Measurements from ENCODE around the gene PRKAB2.
"Not testable (repeated sequence)": the region's sequence is repeated elsewhere in the genome, so short reads cannot be mapped to it uniquely, and the experiment has no call there.

The PRKAB2 gene

DNA sequence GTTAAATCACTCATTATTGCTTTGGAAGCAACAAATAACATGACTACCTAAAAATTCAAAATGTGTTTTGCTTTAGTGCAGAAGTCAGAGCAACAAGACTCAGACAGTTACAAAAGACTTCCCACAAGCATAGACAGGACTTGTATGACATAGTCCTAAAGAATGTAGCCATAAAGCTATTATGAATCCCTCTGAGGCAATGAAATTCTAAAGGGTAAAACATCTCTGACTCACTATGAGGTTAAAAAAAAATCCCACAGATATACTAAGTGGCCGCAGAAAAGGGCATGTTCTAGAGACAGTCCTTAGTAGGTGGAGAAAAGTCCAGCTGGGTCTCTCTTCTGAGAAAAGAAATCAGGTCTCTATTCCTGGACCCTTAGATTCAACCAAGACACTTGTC is 4.9 kb downstream of the PRKAB2 start:
- TF ChIP-seq, protein P1, sequence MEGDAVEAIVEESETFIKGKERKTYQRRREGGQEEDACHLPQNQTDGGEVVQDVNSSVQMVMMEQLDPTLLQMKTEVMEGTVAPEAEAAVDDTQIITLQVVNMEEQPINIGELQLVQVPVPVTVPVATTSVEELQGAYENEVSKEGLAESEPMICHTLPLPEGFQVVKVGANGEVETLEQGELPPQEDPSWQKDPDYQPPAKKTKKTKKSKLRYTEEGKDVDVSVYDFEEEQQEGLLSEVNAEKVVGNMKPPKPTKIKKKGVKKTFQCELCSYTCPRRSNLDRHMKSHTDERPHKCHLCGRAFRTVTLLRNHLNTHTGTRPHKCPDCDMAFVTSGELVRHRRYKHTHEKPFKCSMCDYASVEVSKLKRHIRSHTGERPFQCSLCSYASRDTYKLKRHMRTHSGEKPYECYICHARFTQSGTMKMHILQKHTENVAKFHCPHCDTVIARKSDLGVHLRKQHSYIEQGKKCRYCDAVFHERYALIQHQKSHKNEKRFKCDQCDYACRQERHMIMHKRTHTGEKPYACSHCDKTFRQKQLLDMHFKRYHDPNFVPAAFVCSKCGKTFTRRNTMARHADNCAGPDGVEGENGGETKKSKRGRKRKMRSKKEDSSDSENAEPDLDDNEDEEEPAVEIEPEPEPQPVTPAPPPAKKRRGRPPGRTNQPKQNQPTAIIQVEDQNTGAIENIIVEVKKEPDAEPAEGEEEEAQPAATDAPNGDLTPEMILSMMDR (IDR thresholded peaks at IDR 0.05; ENCODE audit: control insufficient read depth, insufficient read depth, low read depth, low read length, missing control alignments): no peak
- no peak overlapping the region for H3K4me3 ChIP-seq (ENCODE audit: control insufficient read depth, low read depth, low read length)
- DNase-seq (ENCODE audit: low read depth): peak; percentile 95

GRCh38 chr1:147163019-147163418 is 9.3 kb downstream of the PRKAB2 start:
- H3K4me3 ChIP-seq (ENCODE audit: control insufficient read depth, low read depth, low read length): no peak overlapping the region
- DNase-seq (ENCODE audit: low read depth): no peak
- TF ChIP-seq, protein P1 (IDR thresholded peaks at IDR 0.05; ENCODE audit: control insufficient read depth, insufficient read depth, low read depth, low read length, missing control alignments): no peak

- TF ChIP-seq, protein P1 (IDR thresholded peaks at IDR 0.05; ENCODE audit: control insufficient read depth, insufficient read depth, low read depth, low read length, missing control alignments): no peak
- DNase-seq (ENCODE audit: low read depth): no peak
- no peak overlapping the region for H3K4me3 ChIP-seq (ENCODE audit: control insufficient read depth, low read depth, low read length)
Measured at GRCh38 chr1:147162093-147162492, 10.2 kb downstream of the PRKAB2 start.

DNA sequence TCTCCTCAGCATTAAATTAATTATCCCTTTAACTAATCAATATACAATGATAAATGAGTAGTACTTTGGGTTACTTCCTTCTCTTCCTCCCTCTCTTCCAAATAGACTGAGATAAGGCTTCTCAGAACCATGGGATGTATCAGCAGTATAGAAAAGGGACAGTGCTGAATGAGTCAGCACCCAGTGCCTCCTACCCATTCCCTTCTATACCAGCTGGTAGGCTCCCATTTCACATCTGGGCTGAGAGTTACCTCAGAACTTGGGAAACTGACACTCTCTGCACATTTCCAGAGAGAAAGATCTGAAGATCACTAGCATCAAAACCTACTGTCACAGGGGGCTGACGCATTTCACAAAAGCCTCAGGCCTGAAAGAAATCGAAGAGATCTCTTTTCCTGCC is 15.2 kb downstream of the PRKAB2 start:
- not testable (repeated sequence) for H3K4me3 ChIP-seq (ENCODE audit: control insufficient read depth, low read depth, low read length); DNase-seq (ENCODE audit: low read depth)

DNA sequence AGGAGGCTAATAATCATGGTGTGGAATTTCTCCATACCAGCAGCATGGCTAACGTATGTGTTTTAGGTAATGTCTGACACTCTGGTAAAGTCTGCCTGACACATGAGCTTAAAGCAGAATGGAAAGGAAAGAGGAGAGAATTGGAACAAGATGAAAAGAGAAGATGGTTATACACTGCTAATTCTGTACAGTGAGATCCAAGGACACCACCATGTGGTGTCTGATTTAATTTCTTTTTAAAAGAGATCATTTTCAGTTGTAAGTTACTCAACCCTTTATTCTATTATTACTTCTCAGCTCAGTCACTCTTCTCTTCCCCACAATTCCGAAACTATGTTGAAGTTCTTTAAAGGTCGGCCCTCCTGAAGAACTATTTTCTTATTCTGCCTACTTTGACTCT is 15.6 kb downstream of the PRKAB2 start:
- DNase-seq (ENCODE audit: low read depth): no peak
- TF ChIP-seq, protein P1 (IDR thresholded peaks at IDR 0.05; ENCODE audit: control insufficient read depth, insufficient read depth, low read depth, low read length, missing control alignments): no peak
- H3K4me3 ChIP-seq (ENCODE audit: control insufficient read depth, low read depth, low read length): no peak overlapping the region

DNA sequence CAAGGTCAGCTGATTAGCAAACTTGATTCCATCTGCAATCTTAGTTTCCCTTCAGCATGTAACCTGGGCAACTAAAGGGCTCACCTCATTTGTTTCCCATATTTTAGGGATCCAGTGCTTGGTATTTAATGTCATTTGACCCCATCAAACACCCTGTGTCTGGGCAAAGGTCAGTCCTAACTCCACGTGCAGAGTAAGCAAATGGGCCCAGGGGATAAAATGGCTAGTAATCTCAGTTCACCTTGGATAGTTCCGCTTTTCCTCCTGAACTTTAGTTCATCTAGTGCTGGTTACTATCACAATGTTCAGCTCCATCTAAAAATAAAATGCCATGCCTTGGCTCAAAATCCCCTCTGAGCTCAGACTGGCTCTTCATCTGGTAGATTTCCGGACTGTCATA is 19.5 kb downstream of the PRKAB2 start:
- no peak for DNase-seq (ENCODE audit: low read depth)
- H3K4me3 ChIP-seq (ENCODE audit: control insufficient read depth, low read depth, low read length): no peak overlapping the region
- TF ChIP-seq, protein P1 (IDR thresholded peaks at IDR 0.05; ENCODE audit: control insufficient read depth, insufficient read depth, low read depth, low read length, missing control alignments): no peak

- TF ChIP-seq, protein P1 (IDR thresholded peaks at IDR 0.05; ENCODE audit: control insufficient read depth, insufficient read depth, low read depth, low read length, missing control alignments): no peak
- DNase-seq (ENCODE audit: low read depth): no peak
- H3K4me3 ChIP-seq (ENCODE audit: control insufficient read depth, low read depth, low read length): no peak overlapping the region
Measured at GRCh38 chr1:147151244-147151643, 21.0 kb downstream of the PRKAB2 start.

Data from AG09309 (cell line).